K562 (cell line): ENCODE measurements around the gene PARD3. TPM values are rescaled to one million over a fixed set of nuclear protein-coding genes. Genes with fewer than 3 reads are reported as not detected.

Experiments
- ATAC-seq: fragments of 200-7000 bp; cut with Tn5 transposase; 3 replicates; pipeline ENCODE4 v1.9.1; 2020; ENCODE audit warnings: moderate library complexity
- BruUV-seq: library from RNA; stranded (reverse); fragments of 400-500 nt; replicated peaks from 2 replicates; lab custom pipeline; 2021; lab: Mats Ljungman, UMichigan
- CTCF ChIA-PET: fragments of 300-600 bp; formaldehyde crosslinking; extraction: SDS; loops from one replicate; lab custom pipeline; 2021; ENCODE audit warnings: low intra/inter-chr PET ratio; lab: Yijun Ruan, JAX
- POLR2A ChIA-PET: fragments of 300-600, 350-650 bp; sonication (Branson Sonifier 250); formaldehyde crosslinking; extraction: SDS; loops from one replicate; lab custom pipeline; 2021; ENCODE audit warnings: antibody characterized with exemption, inconsistent platforms; lab: Yijun Ruan, JAX
- DNase-seq, 4 experiments: peaks; one replicate each; pipeline versions ENCODE4 v3.0.0 to v3.0.0-alpha.2; 2011 to 2018; ENCODE audit warnings: low spot score in 3 of 4, mixed read lengths in 3 of 4; ENCODE audit errors: extremely low read depth in 1 of 4
- FAIRE-seq: peaks from 2 replicates; lab custom pipeline; 2011; peaks lifted over from hg19 to GRCh38; lab: Jason Lieb, UNC
- H2AFZ ChIP-seq: 2 replicates; pipeline ENCODE4 v1.6.0; 2011; ENCODE audit warnings: low read depth, low read length, control low read depth, inconsistent platforms
- H3K27ac ChIP-seq: fragments of 200-600 bp; 3 replicates; pipeline ENCODE4 v1.8.0; 2011; ENCODE audit warnings: low read depth, mild to moderate bottlenecking, control low read depth, inconsistent platforms, low read length, moderate library complexity, mixed read lengths; ENCODE audit errors: extremely low read depth
- H3K27me3 ChIP-seq, 2 experiments: fragments of 300-600 bp in 1 of 2; 2 replicates in 1 of 2; 3 replicates in 1 of 2; pipeline versions ENCODE4 v1.6.0 to v1.8.0; 2011; ENCODE audit warnings: inconsistent platforms in 2 of 2, low read length in 2 of 2, mild to moderate bottlenecking in 1 of 2, mixed read lengths in 1 of 2, moderate library complexity in 1 of 2; ENCODE audit not compliant: control insufficient read depth in 2 of 2, insufficient read depth in 2 of 2
- H3K36me3 ChIP-seq: fragments of 300-600 bp; 3 replicates; pipeline ENCODE4 v1.8.0; 2011; ENCODE audit warnings: mild to moderate bottlenecking, low read length, inconsistent platforms; ENCODE audit not compliant: control insufficient read depth, insufficient read depth
- H3K4me1 ChIP-seq, 2 experiments: fragments of 200-600 bp in 1 of 2; replicated peaks in 1 of 2; 2 replicates in 1 of 2; 3 replicates in 1 of 2; pipeline versions ENCODE4 v1.5.1 to v1.8.0; 2011; ENCODE audit warnings: inconsistent platforms in 2 of 2, low read length in 2 of 2, mild to moderate bottlenecking in 1 of 2, mixed read lengths in 1 of 2, moderate library complexity in 1 of 2; ENCODE audit not compliant: control insufficient read depth in 2 of 2, insufficient read depth in 2 of 2
- H3K4me2 ChIP-seq: 2 replicates; pipeline ENCODE4 v1.6.1; 2011; ENCODE audit warnings: low read length, control low read depth, inconsistent platforms, mixed read lengths; ENCODE audit not compliant: insufficient read depth
- H3K4me3 ChIP-seq: fragments of 200-600 bp; sonication (generic), shearing (Covaris generic); 2 replicates; pipeline ENCODE4 v1.5.1; 2016; ENCODE audit warnings: control low read depth, inconsistent platforms
- H3K79me2 ChIP-seq: fragments of 200-600 bp; 3 replicates; pipeline ENCODE4 v1.8.0; 2011; ENCODE audit warnings: low read length, inconsistent platforms; ENCODE audit not compliant: control insufficient read depth, insufficient read depth
- H3K9ac ChIP-seq, 2 experiments: 2 replicates each; pipeline versions ENCODE4 v1.6.0 to v1.6.1; 2011; ENCODE audit warnings: low read depth in 2 of 2, low read length in 2 of 2, control low read depth in 1 of 2, inconsistent platforms in 1 of 2, mild to moderate bottlenecking in 1 of 2, mixed read lengths in 1 of 2; ENCODE audit not compliant: insufficient read depth in 1 of 2
- H3K9me1 ChIP-seq: one replicate; pipeline ENCODE4 v1.6.0; 2011; ENCODE audit warnings: inconsistent platforms, mild to moderate bottlenecking, low read length, moderate library complexity; ENCODE audit not compliant: control insufficient read depth, insufficient read depth
- H3K9me3 ChIP-seq: replicated peaks from 2 replicates; pipeline ENCODE4 v1.5.1; 2011; ENCODE audit warnings: low read depth, low read length, inconsistent platforms; ENCODE audit not compliant: control insufficient read depth, insufficient read depth
- H4K20me1 ChIP-seq: replicated peaks from 2 replicates; pipeline ENCODE4 v1.6.1; 2011; ENCODE audit warnings: low read length, inconsistent platforms, mixed read lengths; ENCODE audit not compliant: control insufficient read depth, insufficient read depth
- DIDO1 ChIP-seq: fragments of 450-650 bp; IDR thresholded peaks from 2 replicates; pipeline ENCODE4 v1.6.1; 2016; ENCODE audit warnings: low read depth, missing biosample characterization, missing genetic modification characterization
- FOXJ2 ChIP-seq: fragments of 200-800 bp; sonication (Bioruptor generic); IDR thresholded peaks from 2 replicates; pipeline ENCODE4 v1.6.1; 2016; ENCODE audit warnings: missing genetic modification characterization, missing compliant biosample characterization
- GTF2E2 ChIP-seq: fragments of 200-800 bp; sonication (Bioruptor generic); IDR thresholded peaks from 2 replicates; pipeline ENCODE4 v1.6.1; 2016; ENCODE audit warnings: missing genetic modification characterization, missing compliant biosample characterization
- HMGXB4 ChIP-seq: sonication (generic); formaldehyde crosslinking; IDR thresholded peaks from 2 replicates; pipeline ENCODE4 v1.8.1; 2023; ENCODE audit warnings: mild to moderate bottlenecking, missing genetic modification reagents
- JUNB ChIP-seq: fragments of 450-650 bp; formaldehyde crosslinking; conservative IDR thresholded peaks from 2 replicates; pipeline ENCODE4 v1.4.0; 2020; ENCODE audit warnings: mild to moderate bottlenecking
- KAT7 ChIP-seq: sonication (generic); formaldehyde crosslinking; IDR thresholded peaks from 2 replicates; pipeline ENCODE4 v1.8.0; 2022; ENCODE audit warnings: missing genetic modification reagents, mild to moderate bottlenecking, borderline replicate concordance
- MAFG ChIP-seq: fragments of 450-650 bp; conservative IDR thresholded peaks from 2 replicates; pipeline ENCODE4 v1.6.1; 2016; ENCODE audit warnings: missing genetic modification characterization, missing compliant biosample characterization
- MAZ ChIP-seq, 2 experiments: fragments of 450-650 bp in 1 of 2; sonication (generic) in 1 of 2; formaldehyde crosslinking; IDR thresholded peaks in 1 of 2; conservative IDR thresholded peaks in 1 of 2; 2 replicates each; pipeline versions ENCODE4 v1.4.0 to v1.5.0; 2020; ENCODE audit warnings: mild to moderate bottlenecking in 1 of 2, missing genetic modification reagents in 1 of 2
- MXI1 ChIP-seq: IDR thresholded peaks from 2 replicates; pipeline ENCODE4 v1.6.1; 2011; ENCODE audit warnings: low read depth, mild to moderate bottlenecking, improper control_type of control experiment, low read length
- PCBP1 ChIP-seq: fragments of 200-400 bp; formaldehyde crosslinking; IDR thresholded peaks from 2 replicates; pipeline ENCODE4 v1.6.1; 2018; ENCODE audit warnings: mild to moderate bottlenecking, low read depth, low read length; ENCODE audit not compliant: poor library complexity, severe bottlenecking
- PPARD ChIP-seq: fragments of 250-450 bp; sonication (Bioruptor Pico); IDR thresholded peaks from 2 replicates; pipeline ENCODE4 v1.8.0; 2022; ENCODE audit warnings: inconsistent platforms, mild to moderate bottlenecking, moderate library complexity
- RCOR1 ChIP-seq, 2 experiments: IDR thresholded peaks; 2 replicates each; pipeline ENCODE4 v1.6.1; 2012; ENCODE audit warnings: low read depth in 2 of 2, low read length in 2 of 2, borderline replicate concordance in 1 of 2, improper control_type of control experiment in 1 of 2
- TCF3 ChIP-seq: sonication (generic); formaldehyde crosslinking; IDR thresholded peaks from 2 replicates; pipeline ENCODE4 v1.4.0; 2020; ENCODE audit warnings: mild to moderate bottlenecking, missing genetic modification reagents
- USF2 ChIP-seq: sonication (generic); formaldehyde crosslinking; IDR thresholded peaks from 2 replicates; pipeline ENCODE4 v1.5.0; 2020; ENCODE audit warnings: missing genetic modification reagents
- YBX1 ChIP-seq: fragments of 450-650 bp; IDR thresholded peaks from 2 replicates; pipeline ENCODE4 v1.7.1; 2016; ENCODE audit warnings: mild to moderate bottlenecking
- ZKSCAN1 ChIP-seq: fragments of 150-350 bp; IDR thresholded peaks from 2 replicates; pipeline ENCODE4 v1.6.1; 2016; ENCODE audit warnings: low read depth, low read length
- ZNF140 ChIP-seq: fragments of 250-450 bp; sonication (Bioruptor Pico); IDR thresholded peaks from 2 replicates; pipeline ENCODE4 v1.8.0; 2021; ENCODE audit warnings: moderate library complexity, mild to moderate bottlenecking, inconsistent platforms
- ZNF316 ChIP-seq: fragments of 450-650 bp; IDR thresholded peaks from 2 replicates; pipeline ENCODE4 v1.6.1; 2016
- ZNF76 ChIP-seq: fragments of 250-450 bp; sonication (Bioruptor Pico); IDR thresholded peaks from 2 replicates; pipeline ENCODE4 v1.4.0; 2020; ENCODE audit warnings: mild to moderate bottlenecking, moderate library complexity, borderline replicate concordance
- WGBS: fragments of 100-300 bp; shearing (Covaris generic); methylation state at CpG from one replicate; pipeline ENCODE4 v1.1.6; 2016; ENCODE audit warnings: low coverage, mixed read lengths; ENCODE audit not compliant: insufficient coverage; ENCODE audit errors: missing lambda C conversion rate; 5-methylcytosine and 5-hydroxymethylcytosine counted together
- in situ Hi-C: fragments of 300-500 bp; cut with MboI; formaldehyde crosslinking; loops from 4 replicates; pipeline ENCODE4 v1.15.0; 2018; ENCODE audit warnings: inconsistent platforms, mixed read lengths
- intact Hi-C: fragments of 100-400 bp; cut with micrococcal nuclease; formaldehyde crosslinking; loops from 2 replicates; pipeline ENCODE4 v1.14.2; 2022
- polyA plus RNA-seq, 8 experiments: library from polyadenylated mRNA; depleted of rRNA in 4 of 8; stranded (reverse) in 5 of 8; unstranded in 3 of 8; fragments of >200 nt; fragmentation: Nextera tagmentation in 2 of 8; fragmentation: Illumina TruSeq in 1 of 8; extraction: Ambion mirVana in 2 of 8; extraction: Trizol in 1 of 8; gene quantifications; 2 replicates each; pipeline versions ENCODE4 v1.2.1 to v1.2.3, GENCODE V29; 2011 to 2014; ENCODE audit warnings: inconsistent platforms in 1 of 8, missing spikeins in 1 of 8
- total RNA-seq, 7 experiments: library from RNA; depleted of rRNA in 6 of 7; stranded (reverse); fragments of >200 nt in 6 of 7; fragmentation: Illumina TruSeq in 2 of 7; extraction: Trizol in 2 of 7; gene quantifications; 2 replicates each; pipeline versions ENCODE4 v1.2.1 to v1.2.3, GENCODE V29; 2011 to 2021; ENCODE audit warnings: low replicate concordance in 1 of 7

Gene PARD3
- total and polyA plus RNA-seq, 9 of the 15 experiments (the other 6 are each of a cell fraction or from before 2014, with no cell fraction given): 2.7 to 11.7 (median 7.7) TPM

GRCh38 chr10:34731213-34731612 lies 83.9 kb downstream of the PARD3 start (continued):
- TF ChIP-seq YBX1 (no peak), MXI1 (no peak), KAT7 (CRISPR knock-in tag) (no peak), ZNF76 (CRISPR knock-in tag) (no peak), ZNF316 (peak; percentile 81)

- POLR2A ChIA-PET: interaction anchor here (1.2 kb wide), 1 partner anchor 9 kb away, joined by 4 read pairs; no protein-coding TSS in a partner anchor
- FAIRE-seq: no peak
- H3K27ac ChIP-seq: no peak overlapping the region
- intact Hi-C loops: loop anchor here (10.0 kb wide), 1 partner anchor 66 kb away; no protein-coding TSS in a partner anchor
- 39% methylated on average over 7 of the region's 7 CpGs for WGBS
- CTCF ChIA-PET: no interaction called here
- no peak overlapping the region for H3K4me2 ChIP-seq
- H3K9me3 ChIP-seq: no peaks in the 10 kb centered on the region
- no peak overlapping the region for H2AFZ ChIP-seq
- no peaks in the 10 kb centered on the region for H3K79me2 ChIP-seq
- ATAC-seq: no peak
- TF ChIP-seq DIDO1: no peak
- TF ChIP-seq RCOR1 (IDR thresholded peaks at IDR 0.05; ENCODE audit: borderline replicate concordance in 1 of 2, low read depth in 2 of 2, low read length in 2 of 2): no peak
- TF ChIP-seq MAZ (CRISPR knock-in tag; conservative IDR thresholded peaks at IDR 0.05 in 1 of 2, IDR thresholded peaks at IDR 0.05 in 1 of 2): no peak
- no peak for TF ChIP-seq FOXJ2
- TF ChIP-seq MAFG: no peak
- no peak for TF ChIP-seq GTF2E2
- TF ChIP-seq JUNB (CRISPR knock-in tag): no peak
- TF ChIP-seq TCF3 (CRISPR knock-in tag): no peak
- TF ChIP-seq KAT7 (CRISPR knock-in tag): no peak
- TF ChIP-seq ZNF140 (CRISPR knock-in tag): no peak
- no peak for TF ChIP-seq ZKSCAN1
- TF ChIP-seq PPARD: no peak
- no peak for TF ChIP-seq USF2 (CRISPR knock-in tag)
- TF ChIP-seq PCBP1: no peak
- no peak for TF ChIP-seq HMGXB4 (CRISPR knock-in tag)
- TF ChIP-seq, all 486 proteins: peak for 0
- no peak for DNase-seq
- Histone ChIP-seq H3K4me3 (no peak overlapping the region), H3K4me1 (no peaks in the 10 kb centered on the region), H3K27me3 (no peaks in the 10 kb centered on the region), H3K9me1 (peaks cover 2% of the 10 kb centered on the region), H4K20me1 (0 out of 2 replicates have a peak, but pooled peaks cover 5% of the 10 kb centered on the region), H3K9ac (no peak overlapping the region), H3K36me3 (no peaks in the 10 kb centered on the region)
- in situ Hi-C loops: no loop called here
- BruUV-seq: no TSS peak
Observed at GRCh38 chr10:34730726-34731125, 84.4 kb downstream of the PARD3 start.
